Neural cell (in vitro differentiated cells): Measurements from ENCODE around the gene TNS1.

Experiments used
- CTCF ChIP-seq: fragments of 450-650 bp; IDR thresholded peaks from 2 replicates; pipeline ENCODE4 v1.5.1; 2014; ENCODE audit warnings: antibody characterized with exemption, mild to moderate bottlenecking, moderate library complexity; ENCODE audit not compliant: poor library complexity, severe bottlenecking
- EP300 ChIP-seq: fragments of 450-650 bp; conservative IDR thresholded peaks from 2 replicates; pipeline ENCODE4 v1.6.1; 2014; ENCODE audit warnings: antibody characterized with exemption, mild to moderate bottlenecking, moderate library complexity; ENCODE audit not compliant: poor library complexity, severe bottlenecking
- EZH2 ChIP-seq: fragments of 200-600, 300-800 bp; shearing (Covaris generic), sonication (generic); IDR thresholded peaks from 2 replicates; pipeline ENCODE4 v1.6.1; 2014; ENCODE audit warnings: antibody characterized with exemption, low read length, borderline replicate concordance, mild to moderate bottlenecking; ENCODE audit not compliant: insufficient read depth, poor library complexity, severe bottlenecking
- RAD21 ChIP-seq: fragments of 450-650 bp; conservative IDR thresholded peaks from 2 replicates; pipeline ENCODE4 v1.6.1; 2014; ENCODE audit warnings: antibody characterized with exemption, mild to moderate bottlenecking, moderate library complexity
- TAF1 ChIP-seq: IDR thresholded peaks from 2 replicates; pipeline ENCODE4 v1.6.1; 2012; ENCODE audit warnings: low read depth

GRCh38 chr2:217790195-217790594 is 212.6 kb downstream of the TNS1 start:
- TF ChIP-seq CTCF (no peak), EP300 (no peak), EZH2 (no peak), TAF1 (no peak), RAD21 (no peak)
